HG03108 (cell line): ENCODE measurements around the gene YPEL5.
"Not testable (repeated sequence)": the region's sequence is repeated elsewhere in the genome, so short reads cannot be mapped to it uniquely, and the experiment has no call there.

Experiments
- ATAC-seq: cut with Tn5 transposase; IDR thresholded peaks from one replicate; pipeline ENCODE4 v1.9.1; 2021; ENCODE audit warnings: moderate library complexity; ENCODE audit not compliant: unreplicated experiment

The YPEL5 gene

DNA sequence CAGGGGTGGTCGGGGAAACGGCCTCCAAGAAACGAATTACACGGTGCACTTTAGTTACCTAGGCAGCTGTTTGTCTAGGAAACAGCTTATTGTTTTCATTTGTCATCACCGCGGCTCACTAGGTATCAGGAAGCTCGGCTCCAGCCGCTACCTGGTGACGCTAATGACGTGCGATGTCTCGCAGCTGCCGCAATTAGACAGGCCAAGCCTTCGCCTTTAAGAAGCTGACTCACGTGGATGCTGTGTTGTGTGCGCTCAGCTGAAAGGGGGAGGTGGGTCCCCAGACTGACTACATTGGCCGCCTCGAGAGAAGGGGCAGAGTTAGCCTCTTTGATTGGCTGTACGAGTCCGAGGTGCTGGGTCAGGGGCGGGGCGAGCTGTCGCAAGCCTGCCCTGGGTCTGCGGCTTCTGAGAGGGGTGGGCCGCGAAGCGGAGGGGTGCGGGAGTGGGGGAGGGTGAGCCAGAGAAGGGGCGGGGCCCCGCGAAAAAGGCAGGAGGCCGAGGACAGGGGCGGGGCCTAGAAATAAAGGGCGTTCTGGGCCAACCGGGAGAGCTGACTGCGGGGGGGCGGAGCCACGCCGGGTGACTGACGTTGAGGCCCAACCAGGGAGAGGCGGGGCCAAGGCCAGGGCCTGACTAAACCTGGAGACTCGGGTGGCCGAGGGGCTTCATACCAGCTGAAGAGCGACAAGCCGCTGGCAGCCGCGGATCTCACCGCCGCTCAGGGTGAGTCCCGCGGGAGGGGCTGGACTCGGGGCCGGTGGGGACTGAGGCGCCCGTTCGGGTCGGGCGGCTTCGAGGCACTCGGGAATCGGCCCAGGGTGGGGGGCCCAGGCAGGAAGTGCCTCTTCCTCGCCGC, at the start of gene YPEL5:
Gene YPEL5 (plus strand): TSS at position 671 of the 859 bp plus-strand sequence. CDS start 9,645 bp downstream, outside the sequence.
- ATAC-seq: peak; percentile 92

GRCh38 chr2:30098266-30099005, 48.4 kb upstream of the YPEL5 start:
- no peak for ATAC-seq

GRCh38 chr2:30099366-30099765, 47.4 kb upstream of the YPEL5 start:
- ATAC-seq: not testable (repeated sequence)

- not testable (repeated sequence) for ATAC-seq
Observed at GRCh38 chr2:30100691-30101090, 46.1 kb upstream of the YPEL5 start.

DNA sequence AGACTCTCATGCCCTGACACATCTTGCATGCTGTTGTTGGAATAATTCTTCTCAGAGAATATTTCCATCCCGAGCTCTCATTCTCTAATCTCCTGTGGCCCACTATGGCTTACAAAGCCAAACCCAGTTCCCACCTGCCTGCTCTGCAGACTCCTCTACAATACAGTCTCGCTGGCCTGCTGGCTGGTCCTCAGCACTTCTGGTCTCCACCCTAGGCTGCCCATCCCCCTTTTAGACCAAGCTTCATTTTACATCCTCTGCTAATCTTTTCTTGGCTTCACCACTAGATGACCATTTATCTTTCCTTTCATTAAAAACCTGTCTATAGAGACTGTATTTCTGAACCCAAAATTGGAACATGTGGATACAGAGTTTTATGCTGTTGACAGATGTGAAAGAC, 42.5 kb upstream of the YPEL5 start:
- ATAC-seq: no peak

DNA sequence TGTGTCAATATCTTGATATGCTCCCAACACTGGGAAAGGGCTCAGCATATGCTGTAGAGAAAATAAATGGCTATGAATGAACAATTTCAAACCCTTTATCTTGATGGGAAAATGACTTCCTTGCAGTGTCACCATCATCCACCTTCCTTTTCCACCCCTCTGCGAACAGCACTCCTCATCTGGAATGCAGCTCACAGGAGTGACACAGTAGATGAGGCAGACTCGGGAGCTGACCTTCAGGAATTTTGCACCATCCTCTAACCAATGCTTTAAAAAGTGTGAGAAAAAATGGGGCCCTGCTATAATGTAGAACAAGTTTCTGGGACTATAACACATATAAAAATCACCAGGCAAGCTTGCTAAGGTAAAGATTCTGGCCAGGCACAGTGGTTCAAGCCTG, 41.3 kb upstream of the YPEL5 start:
- ATAC-seq: no peak

GRCh38 chr2:30106543-30106942, 40.3 kb upstream of the YPEL5 start:
- no peak for ATAC-seq

GRCh38 chr2:30108192-30108591, 38.6 kb upstream of the YPEL5 start:
- no peak for ATAC-seq

DNA sequence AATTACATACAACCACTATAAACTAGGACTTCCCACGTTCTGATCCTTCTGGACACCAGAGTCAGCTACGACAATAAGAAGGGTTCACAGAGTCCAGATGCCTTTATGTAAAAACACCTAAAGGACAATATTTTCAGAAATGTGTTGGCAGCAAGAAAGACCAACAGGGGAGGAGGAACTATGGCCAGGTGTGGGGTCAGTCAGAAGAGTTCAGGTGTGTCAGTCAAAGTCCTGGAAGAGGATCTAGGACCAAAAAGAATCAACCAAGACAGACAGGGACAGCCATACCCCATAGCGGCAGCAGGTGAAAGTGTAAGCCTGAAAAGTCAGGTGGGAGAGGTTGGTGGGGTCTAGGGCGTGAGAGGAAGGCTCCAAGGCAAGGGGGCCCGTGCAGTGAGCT, 38.0 kb upstream of the YPEL5 start:
- no peak for ATAC-seq

GRCh38 chr2:30109856-30110255, 37.0 kb upstream of the YPEL5 start:
- no peak for ATAC-seq

DNA sequence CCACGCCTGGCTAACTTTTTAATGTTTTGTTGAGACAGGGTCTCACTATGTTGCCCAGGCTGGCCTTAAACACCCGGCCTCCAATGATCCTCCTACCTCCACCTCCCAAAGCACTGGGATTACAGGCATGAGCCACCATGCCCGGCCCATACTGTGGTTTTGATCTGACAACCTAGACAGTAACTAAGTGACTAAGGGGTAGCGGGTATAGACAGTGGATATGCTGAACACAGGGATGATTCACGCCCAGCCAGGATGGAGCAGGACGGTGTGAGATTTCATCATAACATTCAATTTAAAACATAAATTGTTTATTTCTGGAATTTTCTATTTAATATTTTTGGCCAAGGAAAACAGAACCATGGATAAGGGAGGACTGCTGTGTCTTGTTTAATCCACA, 36.0 kb upstream of the YPEL5 start:
- no peak for ATAC-seq

- ATAC-seq: not testable (repeated sequence)
Observed at GRCh38 chr2:30111186-30111585, 35.6 kb upstream of the YPEL5 start.

- ATAC-seq: no peak
Observed at GRCh38 chr2:30112561-30112960, 34.2 kb upstream of the YPEL5 start.

GRCh38 chr2:30113617-30114293, 33.1 kb upstream of the YPEL5 start:
- ATAC-seq: no peak

GRCh38 chr2:30115141-30115980, 31.4 kb upstream of the YPEL5 start:
- ATAC-seq: no peak

DNA sequence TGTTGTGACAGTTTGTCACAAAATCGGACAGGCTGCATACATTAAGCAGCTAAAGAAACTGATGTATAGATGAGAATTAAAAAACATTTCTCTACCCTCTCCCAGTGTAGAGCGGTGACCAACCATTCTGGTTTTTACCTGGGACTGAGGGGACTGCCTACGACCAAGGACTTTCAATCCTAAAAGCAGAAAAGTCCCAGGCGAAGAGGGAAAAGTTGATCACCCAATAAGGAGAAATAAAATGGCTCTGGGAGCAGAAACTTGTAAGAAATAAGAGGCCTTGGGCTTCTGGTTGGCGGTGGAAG, 30.9 kb upstream of the YPEL5 start:
- ATAC-seq: no peak

DNA sequence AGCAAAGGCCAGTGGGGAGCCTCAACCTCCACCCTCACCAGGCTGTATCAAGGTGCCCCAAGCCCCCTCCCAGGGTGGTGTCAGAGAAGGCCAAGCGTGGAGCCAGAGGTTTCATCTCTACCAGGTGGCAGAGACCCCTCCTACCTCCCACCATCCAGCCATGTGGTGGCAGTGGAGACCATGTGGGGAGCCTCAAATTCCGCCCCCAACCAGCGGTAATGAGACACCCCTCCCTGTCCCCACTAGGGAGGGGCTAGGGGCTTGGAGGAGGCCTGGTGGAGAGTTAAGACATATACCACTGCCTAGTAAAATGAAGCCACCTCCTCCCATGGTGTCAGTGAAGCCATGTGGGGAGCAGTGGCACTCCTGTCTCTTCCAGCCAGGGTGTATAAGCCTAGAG, 24.4 kb upstream of the YPEL5 start:
- ATAC-seq: no peak

- no peak for ATAC-seq
Observed at GRCh38 chr2:30127016-30127893, 19.6 kb upstream of the YPEL5 start.

GRCh38 chr2:30134582-30134981, 12.2 kb upstream of the YPEL5 start:
- ATAC-seq: no peak

DNA sequence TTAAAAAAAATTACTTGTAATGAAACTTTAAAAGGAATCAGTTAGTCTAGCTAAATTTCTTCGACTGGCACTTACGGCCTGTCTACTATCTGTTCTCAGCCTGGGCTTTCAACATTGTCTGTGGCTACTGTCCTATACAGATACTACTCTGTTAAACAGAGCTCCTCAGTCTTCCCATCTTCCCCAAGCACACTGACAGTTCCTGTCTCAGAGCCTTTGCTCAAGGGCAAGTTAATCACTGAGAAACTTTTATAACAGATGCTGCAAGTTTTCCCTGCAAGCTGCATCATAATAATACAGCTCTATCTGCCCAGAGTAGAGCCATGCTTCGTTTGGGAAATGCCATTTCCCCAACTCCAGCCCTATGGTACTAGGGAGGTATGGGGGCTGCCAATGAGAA, 11.3 kb upstream of the YPEL5 start:
- ATAC-seq: no peak
